Tibial nerve (tissue), 4 donors: ENCODE measurements around the gene ZSWIM7. TPM values are rescaled to one million over a fixed set of nuclear protein-coding genes. Genes with fewer than 3 reads are reported as not detected.
A peak's percentile ranks its signal among the peaks of the same experiment; 100 is the strongest.

Source experiments
- DNase-seq, 2 donors: peaks; one replicate each; pipeline ENCODE4 v3.0.0-alpha.2; 2019; ENCODE audit warnings: low spot score in 2 of 2
- H3K27ac ChIP-seq, 4 donors: fragments of 200-600 bp; sonication (generic) in 3 of 4; one replicate each; pipeline ENCODE4 v1.5.1; 2017 to 2019; ENCODE audit warnings: mild to moderate bottlenecking in 1 of 4
- H3K27me3 ChIP-seq, 2 donors: fragments of 200-600 bp; sonication (generic) in 1 of 2; one replicate each; pipeline versions ENCODE4 v1.5.1 to v1.6.0; 2017 to 2019
- H3K36me3 ChIP-seq, 3 donors: fragments of 200-600 bp; sonication (generic); one replicate each; pipeline ENCODE4 v1.5.1; 2018 to 2019
- H3K4me1 ChIP-seq, 4 donors: fragments of 200-600 bp; sonication (generic) in 3 of 4; one replicate each; pipeline ENCODE4 v1.5.1; 2017 to 2019
- H3K4me3 ChIP-seq, 4 donors: fragments of 200-600 bp; sonication (generic) in 3 of 4; one replicate each; pipeline ENCODE4 v1.5.1; 2017 to 2019; ENCODE audit warnings: mild to moderate bottlenecking in 1 of 4, moderate library complexity in 1 of 4
- H3K9me3 ChIP-seq, 4 donors: fragments of 200-600 bp; sonication (generic) in 3 of 4; one replicate each; pipeline ENCODE4 v1.5.1; 2017 to 2019
- CTCF ChIP-seq, 5 experiments: fragments of 200-600 bp in 3 of 5; fragments of 450-650 bp in 2 of 5; sonication (generic) in 3 of 5; IDR thresholded peaks; one replicate each; pipeline ENCODE4 v1.5.1; 2016 to 2019; ENCODE audit warnings: antibody characterized with exemption in 5 of 5, mild to moderate bottlenecking in 3 of 5, moderate library complexity in 2 of 5
- EP300 ChIP-seq, 2 donors: sonication (generic); formaldehyde crosslinking; IDR thresholded peaks; one replicate each; pipeline ENCODE4 v1.6.1; 2017; ENCODE audit warnings: antibody characterized with exemption in 2 of 2, mild to moderate bottlenecking in 1 of 2
- POLR2A ChIP-seq, 2 donors: fragments of 450-650 bp; IDR thresholded peaks; one replicate each; pipeline ENCODE4 v1.6.1; 2017; ENCODE audit warnings: antibody characterized with exemption in 2 of 2, mild to moderate bottlenecking in 2 of 2, moderate library complexity in 2 of 2
- WGBS, 2 donors: methylation state at CpG; one replicate each; pipeline ENCODE4 v1.1.5; 2018; 5-methylcytosine and 5-hydroxymethylcytosine counted together
- total RNA-seq, 4 donors: library from RNA; depleted of rRNA; stranded (reverse); fragments of >200 nt; gene quantifications; one replicate each; pipeline ENCODE4 v1.1.0, GENCODE V29; 2016

ZSWIM7 gene, protein sequence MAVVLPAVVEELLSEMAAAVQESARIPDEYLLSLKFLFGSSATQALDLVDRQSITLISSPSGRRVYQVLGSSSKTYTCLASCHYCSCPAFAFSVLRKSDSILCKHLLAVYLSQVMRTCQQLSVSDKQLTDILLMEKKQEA
- total RNA-seq = 10 to 100 TPM in 3 of 4 donors, 1 to 10 TPM in 1; 7.0 to 31.2 (median 17.4) TPM

DNA sequence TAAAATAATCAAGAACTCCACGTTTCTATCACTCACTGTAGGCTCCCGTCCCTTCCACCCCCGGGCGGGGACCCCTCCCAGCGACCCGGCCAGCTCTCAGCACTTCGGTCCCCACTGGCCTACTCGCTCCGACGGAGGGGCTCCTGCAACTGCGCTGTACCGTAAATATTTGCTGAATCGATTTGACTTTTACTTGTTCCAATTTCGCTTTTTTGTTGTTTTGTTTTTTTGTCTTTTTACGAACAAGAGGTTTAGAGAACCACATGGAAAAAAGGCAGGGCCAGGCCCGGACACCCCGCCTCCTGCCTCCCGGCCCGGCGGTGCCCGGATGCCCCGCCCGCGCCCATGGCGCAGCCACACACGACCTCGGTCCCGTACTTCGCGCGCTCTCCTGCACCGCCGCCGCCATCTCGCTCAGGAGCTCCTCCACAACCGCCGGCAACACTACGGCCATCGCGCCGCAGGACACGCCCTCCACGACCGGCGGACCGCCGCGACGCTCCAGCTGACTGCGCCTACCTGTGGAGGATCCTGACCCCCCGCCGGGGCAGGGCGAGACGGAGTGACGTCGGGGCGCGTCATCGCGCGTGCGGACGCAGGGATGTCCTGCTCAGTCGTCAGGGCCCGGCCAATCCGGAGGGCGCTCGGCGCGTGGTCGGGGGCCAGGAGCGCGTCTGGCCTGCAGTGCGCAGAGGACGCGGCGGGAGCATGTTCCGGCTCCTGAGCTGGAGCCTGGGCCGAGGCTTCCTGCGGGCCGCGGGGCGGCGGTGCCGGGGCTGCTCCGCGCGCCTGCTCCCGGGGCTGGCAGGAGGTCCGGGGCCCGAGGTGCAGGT lies at the start of gene ZSWIM7, which contains the start of gene TTC19:
Gene ZSWIM7, minus strand, starts transcription at position 564 of the 833 bp plus-strand sequence. Its CDS starts 110 bp downstream, at position 454.
Gene TTC19, plus strand, starts transcription at position 684 of the 833 bp plus-strand sequence. Its CDS starts 25 bp downstream, at position 709.
- peaks cover 0 to 2% (median 0%) of the 10 kb centered on the region in 4 donors for H3K9me3 ChIP-seq
- peak; percentile 74 to 98 for TF ChIP-seq POLR2A (IDR thresholded peaks at IDR 0.05)
- TF ChIP-seq CTCF (IDR thresholded peaks at IDR 0.05) = peak in 2 of 5 experiments; percentile 49 to 57
- TF ChIP-seq EP300 (IDR thresholded peaks at IDR 0.05) = peak; percentile 49 to 98
- no peaks in the 10 kb centered on the region for H3K27me3 ChIP-seq
- H3K4me1 ChIP-seq = peaks cover 0 to 27% (median 10%) of the 10 kb centered on the region in 4 donors
- peak; percentile 86 to 87 for DNase-seq
- peaks cover 0 to 34% (median 5%) of the 10 kb centered on the region in 3 donors for H3K36me3 ChIP-seq
- peak within 1 kb of the TSS; percentile 64 to 89 (median 72) for H3K4me3 ChIP-seq
- WGBS, 2 donors = 1% methylated on average over 49 to 62 of the region's 91 CpGs
- peak within 1 kb of the TSS; percentile 93 to 97 (median 93) for H3K27ac ChIP-seq

- H3K9me3 ChIP-seq = peaks cover 0 to 6% (median 0%) of the 10 kb centered on the region in 4 donors
- TF ChIP-seq CTCF (IDR thresholded peaks at IDR 0.05) (no peak), POLR2A (IDR thresholded peaks at IDR 0.05) (no peak), EP300 (IDR thresholded peaks at IDR 0.05) (no peak)
- 85 to 88% methylated on average over 14 of the region's 14 CpGs for WGBS, 2 donors
These were observed 49.4 kb upstream of the ZSWIM7 start for GRCh38 chr17:16048811-16049449.

GRCh38 chr17:16046966-16047365 lies 47.5 kb upstream of the ZSWIM7 start:
- no peak for TF ChIP-seq EP300 (IDR thresholded peaks at IDR 0.05)
- TF ChIP-seq POLR2A (IDR thresholded peaks at IDR 0.05) = no peak
- no peak for TF ChIP-seq CTCF (IDR thresholded peaks at IDR 0.05)
- peaks cover 0 to 87% (median 13%) of the 10 kb centered on the region in 3 donors for H3K36me3 ChIP-seq
- no peak for DNase-seq
- H3K27me3 ChIP-seq = no peaks in the 10 kb centered on the region
- 91 to 96% methylated on average over 3 of the region's 3 CpGs for WGBS, 2 donors
- no peaks in the 10 kb centered on the region for H3K9me3 ChIP-seq
- no peak overlapping the region for H3K27ac ChIP-seq
- no peaks in the 10 kb centered on the region for H3K4me1 ChIP-seq
- no peak overlapping the region for H3K4me3 ChIP-seq

More at GRCh38 chr17:16048811-16049449, 49.4 kb upstream of the ZSWIM7 start:
- H3K36me3 ChIP-seq = peaks cover 0 to 86% (median 13%) of the 10 kb centered on the region in 3 donors
- H3K27me3 ChIP-seq = no peaks in the 10 kb centered on the region
- DNase-seq = no peak
- H3K27ac ChIP-seq = no peak overlapping the region
- no peaks in the 10 kb centered on the region for H3K4me1 ChIP-seq
- no peak overlapping the region for H3K4me3 ChIP-seq

DNA sequence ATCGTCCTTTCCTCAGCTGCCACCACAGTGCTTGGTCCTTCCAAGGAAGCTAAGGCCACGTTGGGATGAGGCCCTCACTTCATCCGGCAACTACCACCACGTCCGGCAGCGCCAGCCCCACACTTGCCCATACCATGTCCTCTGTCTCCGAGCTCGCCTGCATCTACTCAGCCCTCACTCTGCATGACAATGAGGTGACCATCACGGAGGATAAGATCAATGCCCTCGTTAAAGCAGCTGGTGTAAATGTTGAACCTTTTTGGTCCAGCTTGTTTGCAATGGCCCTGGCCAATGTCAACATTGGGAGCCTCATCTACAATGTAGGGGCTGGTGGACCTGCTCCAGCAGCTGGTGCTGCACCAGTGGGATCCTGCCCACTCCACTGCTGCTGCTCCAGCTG lies 45.0 kb upstream of the ZSWIM7 start:
- Histone ChIP-seq H3K4me3 (no peak overlapping the region), H3K36me3 (peaks cover 0 to 89% (median 16%) of the 10 kb centered on the region in 3 donors), H3K27ac (no peak overlapping the region), H3K27me3 (no peaks in the 10 kb centered on the region), H3K4me1 (peaks cover 0 to 6% (median 0%) of the 10 kb centered on the region in 4 donors), H3K9me3 (no peaks in the 10 kb centered on the region)
- WGBS, 2 donors = 93 to 96% methylated on average over 10 of the region's 10 CpGs
- no peak for DNase-seq
- TF ChIP-seq POLR2A (IDR thresholded peaks at IDR 0.05) = no peak
- no peak for TF ChIP-seq EP300 (IDR thresholded peaks at IDR 0.05)
- no peak for TF ChIP-seq CTCF (IDR thresholded peaks at IDR 0.05)
